GM21515 (cell line): Measurements from ENCODE around the gene HOXD9.

Source experiments
- ATAC-seq: cut with Tn5 transposase; IDR thresholded peaks from one replicate; pipeline ENCODE4 v1.9.1; 2021; ENCODE audit not compliant: unreplicated experiment

The HOXD9 gene

DNA sequence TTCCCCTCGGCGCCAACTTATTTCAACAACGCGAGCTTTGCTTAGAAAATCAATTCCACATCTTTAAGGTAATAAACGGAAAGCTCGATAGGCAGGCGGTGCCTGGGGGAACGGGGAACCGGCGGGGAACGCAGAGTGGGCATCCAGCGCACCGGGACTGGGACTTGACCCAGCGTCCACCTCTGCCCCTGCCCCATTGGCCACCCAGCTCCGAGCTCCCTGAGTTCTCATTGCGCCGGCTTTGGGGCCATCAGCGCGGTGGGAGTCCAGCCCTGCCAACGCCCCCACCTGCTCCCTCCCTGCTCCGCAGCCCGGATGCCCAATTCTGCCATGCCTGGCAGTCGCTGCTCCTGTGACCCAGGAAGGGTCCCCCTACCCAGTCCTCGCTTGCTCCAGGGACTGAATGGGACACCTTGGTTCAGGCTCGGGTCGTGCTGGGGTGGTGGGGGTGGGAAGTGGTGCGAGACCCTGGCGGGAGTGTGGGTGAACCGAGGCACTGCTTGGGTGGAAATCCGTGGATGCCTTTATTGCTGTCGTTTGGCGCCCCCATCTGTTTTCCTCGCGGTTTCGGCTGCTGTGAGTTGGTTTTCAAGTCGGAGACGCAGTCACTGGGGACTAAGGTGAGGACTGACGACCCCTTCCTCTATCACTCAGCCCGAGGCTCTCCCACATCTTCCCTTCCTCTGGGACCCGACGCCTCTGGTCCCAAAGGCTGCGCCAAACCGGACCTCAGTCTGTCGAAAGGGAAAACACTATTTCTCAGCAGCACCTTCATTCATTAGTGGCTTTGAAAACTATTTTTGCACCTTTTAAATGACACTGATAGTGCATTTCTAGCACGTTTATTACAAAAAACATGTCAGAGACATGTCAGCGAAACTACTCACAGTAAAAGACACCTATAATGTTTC is 36.4 kb upstream of the HOXD9 start:
- no peak for ATAC-seq

DNA sequence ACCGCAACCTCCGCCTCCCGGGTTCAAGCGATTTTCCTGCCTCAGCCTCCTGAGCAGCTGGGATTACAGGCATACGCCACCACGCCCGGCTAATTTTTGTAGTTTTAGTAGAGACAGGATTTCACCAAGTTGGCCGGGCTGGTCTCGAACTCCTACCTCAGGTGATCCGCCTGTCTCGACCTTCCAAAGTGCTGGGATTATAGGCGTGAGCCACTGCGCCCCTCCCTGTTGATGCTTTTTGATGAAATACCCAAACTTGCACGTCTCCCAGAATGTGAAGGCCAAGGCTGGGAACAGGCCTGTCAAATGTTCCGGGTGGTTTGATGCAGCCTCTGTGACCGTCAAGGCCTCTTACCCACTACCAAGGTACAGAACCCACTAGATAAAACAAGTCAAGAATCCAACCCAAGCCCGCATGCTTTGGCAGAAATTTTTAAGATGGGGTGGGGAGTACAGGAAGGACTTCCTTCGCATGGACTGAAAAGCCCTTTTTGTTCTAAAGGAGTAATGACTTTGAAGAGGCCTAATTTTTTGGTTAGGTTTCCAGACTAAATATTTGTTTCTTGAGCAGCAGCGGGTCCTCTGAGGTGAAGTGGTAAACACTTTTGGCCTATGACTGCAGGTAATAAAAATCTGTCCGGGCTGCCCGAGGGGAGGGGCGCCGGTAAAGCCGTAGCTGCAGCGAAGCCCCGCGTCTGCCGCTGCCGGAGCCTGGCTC is 35.0 kb upstream of the HOXD9 start:
- ATAC-seq = no peak

DNA sequence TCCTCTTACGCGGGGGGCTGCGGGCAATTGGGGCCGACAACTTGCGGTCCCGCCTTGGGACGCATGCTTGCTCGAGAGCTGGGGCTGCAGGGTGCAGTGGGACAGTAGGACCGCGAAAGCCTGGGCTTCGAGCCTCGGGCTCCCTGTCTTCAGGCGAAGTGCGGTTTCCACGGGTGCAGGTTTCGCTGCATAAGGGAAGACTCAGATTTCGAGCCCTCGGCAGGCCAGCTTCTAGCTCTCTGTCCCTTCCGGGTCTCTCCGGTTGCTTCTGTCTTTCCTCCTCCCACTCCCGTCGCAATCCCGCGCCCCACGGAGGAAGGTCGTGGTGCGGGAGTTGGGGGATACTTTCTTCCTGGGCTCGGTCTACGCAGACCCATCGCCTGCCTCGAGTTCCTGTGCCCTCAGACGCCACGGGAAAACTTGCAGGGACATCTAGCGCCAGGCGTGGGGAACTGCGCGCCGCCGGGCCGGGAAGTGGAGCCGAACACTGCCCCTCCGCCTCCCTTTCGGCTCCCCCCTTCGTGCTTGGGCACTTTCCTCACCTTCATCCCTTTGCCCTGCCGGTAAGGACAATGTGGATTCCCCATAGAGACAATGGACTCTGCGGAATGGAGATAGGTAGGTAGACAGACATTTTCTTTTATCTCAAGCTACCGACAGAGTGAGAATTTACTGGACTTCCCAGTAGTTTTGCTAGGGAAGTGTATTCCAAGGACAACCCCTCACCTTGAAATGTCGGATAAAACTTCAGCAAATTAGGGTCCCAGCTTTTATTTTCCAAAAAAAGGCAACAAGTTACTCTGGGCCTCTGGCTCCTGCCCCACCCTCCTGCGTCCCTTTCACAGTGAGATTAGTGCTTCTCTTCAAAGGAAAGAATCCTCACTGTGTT is 34.2 kb upstream of the HOXD9 start:
- no peak for ATAC-seq

DNA sequence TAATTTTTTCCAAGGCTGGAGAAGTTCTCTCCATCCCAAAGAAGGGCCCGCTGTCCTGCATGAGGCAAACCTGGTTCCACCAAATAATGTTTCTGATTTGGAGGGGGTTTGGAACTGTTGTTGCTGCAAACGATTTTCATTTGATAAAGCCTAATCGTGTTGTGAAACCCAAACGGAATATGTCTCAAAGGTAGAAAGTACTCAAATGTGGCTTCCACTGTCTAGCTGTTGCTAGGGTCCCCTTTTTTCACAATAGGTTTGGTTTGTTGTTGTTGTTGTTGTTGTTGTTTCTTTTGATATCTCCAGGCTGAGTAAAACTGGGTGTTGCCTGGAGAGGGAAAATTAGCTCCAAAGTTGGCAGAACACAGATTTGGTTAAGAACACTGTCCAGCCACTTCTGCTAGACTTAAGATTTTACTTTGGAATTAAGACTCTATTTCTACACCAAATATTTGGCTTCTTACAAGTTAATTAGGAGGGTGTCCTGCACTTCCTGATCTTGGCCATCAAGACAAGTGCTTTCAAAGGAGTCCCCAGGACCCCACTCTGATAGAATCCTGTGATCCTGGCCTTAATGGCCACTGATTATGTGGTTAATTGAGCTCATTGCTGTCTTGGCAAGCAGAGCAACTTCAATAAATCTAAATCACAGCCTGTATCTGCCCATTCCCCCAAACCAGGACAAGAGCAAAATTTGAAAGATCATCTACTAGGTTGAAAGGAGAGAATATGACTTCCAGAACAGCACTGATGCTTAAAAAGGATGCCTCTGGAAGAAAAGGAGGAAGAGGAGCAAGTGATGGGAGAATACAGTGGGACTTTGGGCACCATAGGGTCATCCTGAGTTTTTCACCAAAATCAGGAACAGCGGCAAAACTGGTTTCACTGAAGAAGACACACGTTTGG is 33.3 kb upstream of the HOXD9 start:
- ATAC-seq = no peak

DNA sequence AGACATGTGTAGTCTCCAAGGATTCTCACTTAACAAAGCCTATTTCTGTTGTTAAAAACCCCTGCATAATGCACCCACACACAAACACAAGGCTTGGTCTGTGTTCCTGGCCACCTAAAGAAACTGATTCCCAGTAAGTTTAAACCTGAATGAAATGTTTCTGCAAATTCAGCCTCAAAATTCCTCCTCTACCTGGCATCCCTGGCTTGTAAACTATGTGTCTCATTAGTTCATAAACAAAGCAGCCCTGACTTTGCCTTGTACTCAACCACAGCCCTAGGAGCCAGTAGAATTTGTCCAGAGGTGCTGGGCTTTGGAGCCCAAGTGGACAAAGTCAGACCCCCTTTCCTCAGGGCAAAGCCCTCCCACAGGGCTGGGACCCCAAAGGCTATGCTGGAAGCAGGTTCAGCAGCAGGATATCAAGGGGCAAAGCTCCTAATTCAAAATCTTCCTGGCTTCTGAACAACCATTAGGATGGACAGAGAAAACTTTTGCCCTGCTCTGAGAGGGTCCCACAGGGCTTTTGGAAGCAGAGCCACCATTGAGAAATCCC is 32.6 kb upstream of the HOXD9 start:
- no peak for ATAC-seq

DNA sequence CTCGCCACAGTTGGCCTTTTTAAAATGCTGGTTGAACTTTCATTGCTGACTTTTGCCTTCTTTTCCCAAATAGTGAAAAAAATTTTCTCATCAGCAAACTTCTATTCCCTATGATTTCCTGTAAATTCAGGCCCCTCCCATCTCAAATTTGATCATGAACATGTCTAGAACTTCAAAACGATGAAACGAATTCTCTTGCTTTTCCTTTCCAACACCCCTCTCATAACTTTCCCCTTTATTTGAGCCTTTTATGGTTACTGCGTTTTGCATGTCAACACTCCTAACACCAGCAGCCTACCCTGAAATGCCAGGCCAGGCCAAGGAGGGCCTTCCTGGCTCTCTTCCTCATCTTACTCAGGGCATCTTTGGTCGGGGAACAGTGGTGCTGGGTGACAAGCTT is 31.7 kb upstream of the HOXD9 start:
- no peak for ATAC-seq

DNA sequence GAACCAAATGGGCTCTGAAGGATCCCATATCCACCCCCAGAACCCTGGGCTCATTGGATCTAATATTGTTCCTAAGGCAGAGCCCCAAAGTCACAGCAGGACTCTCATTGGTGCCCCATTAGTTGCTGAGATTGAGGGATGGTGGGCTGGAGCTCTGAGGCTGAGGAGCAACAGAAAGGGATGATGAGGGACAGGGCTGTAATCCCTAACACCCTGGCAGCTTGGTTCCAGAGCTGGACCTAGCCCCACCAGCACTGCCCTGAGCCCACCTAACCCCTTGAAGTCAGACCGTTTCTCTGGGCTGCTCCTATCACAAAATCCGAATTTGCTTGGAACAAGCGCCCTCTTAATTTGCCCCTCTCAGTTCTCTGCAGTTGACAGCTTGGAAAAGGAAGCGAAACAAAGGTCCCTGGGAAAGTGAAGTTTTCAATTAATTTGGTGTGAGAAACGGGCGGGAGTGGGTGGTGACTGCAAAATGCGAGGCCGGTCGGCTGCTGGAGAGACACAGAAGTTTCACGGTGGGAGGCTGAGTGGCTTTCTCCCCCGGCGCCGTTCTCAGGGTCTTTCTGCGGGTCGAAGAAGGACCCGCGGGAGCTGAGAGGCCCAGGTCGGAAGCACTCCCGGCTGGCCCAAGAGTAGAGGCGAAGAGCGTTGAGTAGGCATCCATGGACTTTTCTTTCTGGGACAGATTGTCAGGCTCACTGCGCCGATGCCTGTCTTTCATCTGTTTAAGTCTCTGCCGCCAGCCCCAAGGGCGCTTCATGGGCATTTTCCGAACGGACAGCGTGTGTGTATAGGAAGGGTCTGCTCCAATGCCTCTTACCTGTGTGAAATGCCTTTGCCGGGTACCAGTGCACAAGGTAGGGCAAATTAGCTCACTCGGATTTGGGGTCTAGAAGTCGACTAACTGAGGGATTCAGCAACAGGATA is 30.9 kb upstream of the HOXD9 start:
- no peak for ATAC-seq

DNA sequence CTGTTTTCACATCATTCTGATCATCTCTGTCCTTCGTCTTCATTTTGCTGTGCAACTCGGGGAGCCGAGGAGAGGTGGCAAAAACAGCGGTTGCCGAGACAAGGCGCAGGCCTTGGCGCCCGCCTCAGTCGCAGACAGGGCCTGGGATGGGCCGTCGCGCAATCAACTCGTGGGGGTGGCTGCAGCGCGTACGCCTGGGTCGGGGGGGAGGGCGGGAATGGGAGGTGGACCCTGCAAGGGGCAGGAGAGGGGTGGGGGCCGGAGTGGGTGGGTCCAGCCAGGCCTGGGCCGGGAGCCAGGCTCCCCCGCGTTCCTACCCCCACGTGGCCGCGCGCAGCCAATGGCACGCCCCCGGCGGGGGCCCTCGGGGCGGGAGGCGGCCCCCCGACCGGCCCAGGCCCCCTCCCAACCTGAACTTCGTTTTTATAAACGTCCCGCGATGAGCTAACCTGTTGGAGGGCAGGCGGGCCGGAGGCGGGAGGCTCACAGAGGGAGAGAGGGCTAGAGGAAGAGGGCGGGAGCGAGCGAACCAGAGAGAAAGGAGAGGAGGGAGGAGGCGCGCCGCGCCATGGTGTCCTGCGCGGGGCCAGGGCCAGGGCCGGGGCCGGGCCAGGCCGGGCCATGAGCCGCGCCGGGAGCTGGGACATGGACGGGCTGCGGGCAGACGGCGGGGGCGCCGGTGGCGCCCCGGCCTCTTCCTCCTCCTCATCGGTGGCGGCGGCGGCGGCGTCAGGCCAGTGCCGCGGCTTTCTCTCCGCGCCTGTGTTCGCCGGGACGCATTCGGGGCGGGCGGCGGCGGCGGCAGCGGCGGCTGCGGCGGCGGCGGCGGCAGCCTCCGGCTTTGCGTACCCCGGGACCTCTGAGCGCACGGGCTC is 30.0 kb upstream of the HOXD9 start, which contains the start of gene HOXD13:
Gene HOXD13 (plus strand): TSS at position 452 of the 875 bp plus-strand sequence. CDS start 170 bp downstream, at position 622.
- ATAC-seq = no peak

DNA sequence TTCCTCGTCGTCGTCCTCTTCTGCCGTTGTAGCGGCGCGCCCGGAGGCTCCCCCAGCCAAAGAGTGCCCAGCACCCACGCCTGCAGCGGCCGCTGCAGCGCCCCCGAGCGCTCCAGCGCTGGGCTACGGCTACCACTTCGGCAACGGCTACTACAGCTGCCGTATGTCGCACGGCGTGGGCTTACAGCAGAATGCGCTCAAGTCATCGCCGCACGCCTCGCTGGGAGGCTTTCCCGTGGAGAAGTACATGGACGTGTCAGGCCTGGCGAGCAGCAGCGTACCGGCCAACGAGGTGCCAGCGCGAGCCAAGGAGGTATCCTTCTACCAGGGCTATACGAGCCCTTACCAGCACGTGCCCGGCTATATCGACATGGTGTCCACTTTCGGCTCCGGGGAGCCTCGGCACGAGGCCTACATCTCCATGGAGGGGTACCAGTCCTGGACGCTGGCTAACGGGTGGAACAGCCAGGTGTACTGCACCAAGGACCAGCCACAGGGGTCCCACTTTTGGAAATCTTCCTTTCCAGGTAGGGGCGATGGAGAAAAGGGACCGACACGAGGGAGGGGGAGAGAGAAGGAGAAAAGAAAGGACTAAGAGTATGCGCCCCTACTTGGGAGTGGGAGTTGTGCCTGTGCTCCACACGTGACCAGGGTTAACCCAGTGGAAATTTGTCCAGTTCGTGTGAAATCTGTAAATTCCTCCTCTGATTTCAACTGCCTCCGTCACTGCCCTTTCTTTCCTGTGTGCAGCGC is 29.2 kb upstream of the HOXD9 start:
- no peak for ATAC-seq

DNA sequence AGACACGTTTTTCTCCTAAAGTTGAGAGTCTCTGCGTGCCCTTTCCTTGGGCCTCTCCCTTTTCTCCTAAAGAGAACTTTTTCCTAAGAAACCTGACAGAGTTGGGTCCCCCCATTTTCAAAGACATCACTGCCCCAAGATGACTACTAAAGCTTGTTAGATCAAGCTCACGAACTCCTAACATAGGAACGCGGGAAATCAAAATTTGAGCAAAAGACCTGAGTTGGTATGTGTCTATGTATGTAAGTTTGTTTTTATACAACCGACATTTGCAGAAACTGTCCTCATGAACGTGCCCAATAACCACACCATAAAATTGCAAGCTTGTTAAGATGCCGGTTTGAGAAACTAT is 28.6 kb upstream of the HOXD9 start:
- ATAC-seq = no peak

DNA sequence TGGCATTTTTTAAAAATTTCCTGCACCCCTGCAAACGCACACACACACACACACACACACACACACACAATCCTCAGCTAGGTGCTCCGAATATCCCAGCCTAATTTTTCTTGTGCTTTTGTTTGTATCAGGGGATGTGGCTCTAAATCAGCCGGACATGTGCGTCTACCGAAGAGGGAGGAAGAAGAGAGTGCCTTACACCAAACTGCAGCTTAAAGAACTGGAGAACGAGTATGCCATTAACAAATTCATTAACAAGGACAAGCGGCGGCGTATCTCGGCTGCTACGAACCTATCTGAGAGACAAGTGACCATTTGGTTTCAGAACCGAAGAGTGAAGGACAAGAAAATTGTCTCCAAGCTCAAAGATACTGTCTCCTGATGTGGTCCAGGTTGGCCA is 28.2 kb upstream of the HOXD9 start:
- no peak for ATAC-seq

DNA sequence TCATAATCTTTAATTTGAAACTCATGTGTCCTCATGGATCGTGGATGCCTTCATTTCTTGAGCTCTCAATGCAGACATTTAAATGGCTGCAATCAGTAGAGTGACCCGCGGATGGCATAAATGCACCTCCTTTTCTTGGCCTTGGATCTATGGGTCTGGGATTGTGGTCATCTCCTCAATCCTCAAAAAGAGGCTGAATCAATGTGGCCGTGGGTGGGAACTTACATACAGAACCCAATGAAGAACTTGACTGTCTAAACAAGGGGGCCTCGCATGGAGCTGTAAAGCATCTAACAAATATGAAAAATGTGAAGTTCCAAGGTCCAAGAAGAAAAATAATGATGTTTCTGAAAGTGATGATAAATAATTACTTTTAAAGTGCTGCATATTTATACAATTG is 27.1 kb upstream of the HOXD9 start:
- no peak for ATAC-seq

DNA sequence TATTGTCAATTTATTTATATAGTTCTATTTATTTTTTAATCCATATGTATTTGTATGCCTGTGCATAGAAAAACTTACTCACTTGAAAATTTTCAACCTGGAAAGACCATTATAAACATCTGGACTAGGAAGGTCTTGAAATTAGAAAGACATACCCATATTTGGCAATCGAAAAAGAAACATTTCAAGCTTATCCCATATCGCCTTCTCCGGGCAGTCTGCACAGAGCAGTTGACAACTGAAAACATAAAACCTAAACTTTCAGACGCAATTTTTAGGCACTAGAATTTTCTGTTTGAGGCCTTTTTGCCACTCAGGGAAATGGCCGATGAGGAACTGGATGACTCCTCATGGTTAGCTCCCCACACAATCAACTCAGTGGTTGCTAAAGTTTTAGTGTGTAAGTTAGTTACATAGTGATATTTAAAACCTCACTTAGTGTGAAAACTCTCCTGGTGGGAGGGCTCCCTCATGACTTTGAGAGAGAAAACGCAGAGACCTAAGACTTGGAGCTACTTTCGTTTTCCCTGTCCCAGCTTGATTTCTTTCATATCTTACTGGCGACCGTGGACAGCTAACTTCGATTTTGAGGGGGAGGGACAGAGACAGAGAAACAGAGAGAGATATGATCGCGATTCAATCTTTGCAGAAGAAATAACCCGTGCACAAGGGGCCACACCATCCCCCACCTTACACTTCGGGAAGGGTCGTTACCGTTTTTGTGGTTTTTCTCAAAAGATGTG is 26.1 kb upstream of the HOXD9 start:
- no peak for ATAC-seq

DNA sequence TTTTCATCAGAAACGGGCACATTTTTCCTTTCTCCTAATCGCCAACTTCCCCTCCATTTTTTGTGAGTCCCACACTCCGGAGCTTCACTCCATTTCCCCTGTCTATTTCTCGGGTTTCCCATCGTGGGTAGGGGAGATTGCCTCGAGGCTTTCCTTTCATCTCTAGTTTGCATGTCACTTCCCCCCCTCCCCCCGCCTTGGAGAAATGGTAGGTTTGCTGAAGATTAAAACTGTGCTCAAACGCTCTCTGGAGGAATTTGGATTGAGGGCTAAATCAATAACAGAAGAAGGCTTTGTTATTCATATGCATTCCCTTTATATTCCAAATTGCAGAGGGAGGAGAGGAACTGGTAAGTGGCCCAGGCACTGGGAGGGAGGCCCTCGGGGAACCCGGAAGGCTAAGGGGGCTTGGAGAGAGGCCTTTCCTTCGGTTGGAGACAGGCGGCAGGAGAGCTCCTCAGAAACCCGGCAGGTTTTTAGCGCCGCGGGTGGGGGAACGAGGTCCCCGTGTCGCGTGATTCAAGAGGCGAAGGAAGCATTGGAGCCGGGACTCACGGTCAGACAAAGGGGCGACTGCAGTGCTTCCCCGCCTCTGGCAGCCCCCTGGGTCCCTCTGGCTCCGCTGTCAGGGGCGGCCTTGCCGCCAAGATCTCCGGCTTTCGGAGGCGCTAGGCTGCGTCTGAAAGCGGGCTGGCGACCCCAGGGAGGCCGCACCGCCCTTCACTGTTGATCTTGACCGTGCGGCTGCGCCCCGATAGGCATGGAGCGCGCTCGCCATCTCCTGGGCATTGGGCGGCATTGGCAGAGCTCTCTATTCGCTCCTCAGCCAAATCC is 25.3 kb upstream of the HOXD9 start:
- peak; percentile 87 for ATAC-seq

DNA sequence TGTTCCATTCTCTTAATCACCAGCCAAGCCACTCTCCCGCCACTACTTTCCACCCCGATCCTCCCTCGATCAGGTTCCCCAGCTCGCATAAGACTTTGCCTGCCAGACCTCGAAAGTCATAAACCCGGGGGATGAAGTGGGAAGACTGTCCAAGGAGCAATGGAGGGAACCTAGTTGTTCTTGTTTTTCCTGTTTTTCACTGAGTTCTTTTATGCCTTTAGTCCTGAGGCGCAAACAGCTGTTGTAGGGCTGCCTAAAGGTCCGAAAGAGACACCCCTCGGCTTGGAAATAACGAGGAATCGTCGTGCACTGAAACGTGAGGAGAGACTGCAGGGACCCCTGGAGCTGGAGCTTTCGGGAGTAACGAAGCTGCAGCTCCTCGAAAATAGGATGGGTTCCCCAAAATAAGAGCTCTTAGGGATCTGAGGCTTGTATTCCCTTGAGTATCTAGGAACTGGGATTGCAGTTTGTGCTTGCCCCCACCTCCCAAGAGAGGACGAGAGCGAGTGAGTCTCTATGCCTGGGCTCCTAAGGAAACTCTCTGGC is 24.6 kb upstream of the HOXD9 start:
- no peak for ATAC-seq
